ENCODE data around the gene EFCAB13.

- TF ChIP-seq EZH2 (IDR thresholded peaks at IDR 0.05; ENCODE audit: low read length, unreplicated experiment) = no peak
- no peak for TF ChIP-seq CTCF (conservative IDR thresholded peaks at IDR 0.05; ENCODE audit: low read depth, low read length)
Measured at GRCh38 chr17:47292206-47292605, 31.5 kb upstream of the EFCAB13 start.
